HEK293T (cell line): ENCODE data around the gene COBLL1.

ENCODE experiments used
- CTCF ChIA-PET: fragments of 350-600 bp; formaldehyde crosslinking; extraction: SDS; loops from one replicate; lab custom pipeline; 2021; ENCODE audit warnings: antibody characterized with exemption, inconsistent platforms; lab: Yijun Ruan, JAX
- POLR2A ChIA-PET: fragments of 350-600 bp; formaldehyde crosslinking; extraction: SDS; loops from one replicate; lab custom pipeline; 2020; ENCODE audit warnings: antibody characterized with exemption, inconsistent platforms; lab: Yijun Ruan, JAX
- DNase-seq: peaks from one replicate; pipeline ENCODE4 v3.0.0; 2012; ENCODE audit warnings: mixed read lengths; ENCODE audit errors: extremely low spot score
- ARNT ChIP-seq: fragments of 450-650 bp; IDR thresholded peaks from 2 replicates; pipeline ENCODE4 v1.6.1; 2017; ENCODE audit warnings: mild to moderate bottlenecking
- BHLHE40 ChIP-seq: fragments of 450-650 bp; IDR thresholded peaks from 2 replicates; pipeline ENCODE4 v1.6.1; 2016; ENCODE audit warnings: mild to moderate bottlenecking, moderate library complexity, borderline replicate concordance
- CTBP1 ChIP-seq: fragments of 450-650 bp; IDR thresholded peaks from 2 replicates; pipeline ENCODE4 v1.6.1; 2016; ENCODE audit warnings: borderline replicate concordance
- ELF4 ChIP-seq: fragments of 450-650 bp; IDR thresholded peaks from 2 replicates; pipeline ENCODE4 v1.6.1; 2017; ENCODE audit warnings: antibody characterized with exemption
- FOXA1 ChIP-seq: fragments of 450-650 bp; IDR thresholded peaks from 2 replicates; pipeline ENCODE4 v1.6.1; 2016; ENCODE audit warnings: mild to moderate bottlenecking
- FOXK2 ChIP-seq: fragments of 450-650 bp; IDR thresholded peaks from 2 replicates; pipeline ENCODE4 v1.6.1; 2016; ENCODE audit warnings: mild to moderate bottlenecking
- FOXM1 ChIP-seq: fragments of 450-650 bp; IDR thresholded peaks from 2 replicates; pipeline ENCODE4 v1.6.1; 2017; ENCODE audit warnings: mild to moderate bottlenecking, borderline replicate concordance
- HDGF ChIP-seq: fragments of 450-650 bp; IDR thresholded peaks from 2 replicates; pipeline ENCODE4 v1.6.1; 2017; ENCODE audit warnings: antibody characterized with exemption, borderline replicate concordance
- L3MBTL2 ChIP-seq: fragments of 450-650 bp; conservative IDR thresholded peaks from 2 replicates; pipeline ENCODE4 v1.6.1; 2016; ENCODE audit warnings: mild to moderate bottlenecking
- LEF1 ChIP-seq: fragments of 450-650 bp; IDR thresholded peaks from 2 replicates; pipeline ENCODE4 v1.6.1; 2017; ENCODE audit warnings: mild to moderate bottlenecking, borderline replicate concordance
- NFRKB ChIP-seq: fragments of 450-650 bp; IDR thresholded peaks from 2 replicates; pipeline ENCODE4 v1.6.1; 2016; ENCODE audit warnings: mild to moderate bottlenecking, moderate library complexity
- PKNOX1 ChIP-seq: fragments of 450-650 bp; IDR thresholded peaks from 2 replicates; pipeline ENCODE4 v1.6.1; 2016
- SP1 ChIP-seq: fragments of 450-650 bp; IDR thresholded peaks from 2 replicates; pipeline ENCODE4 v1.6.1; 2017
- SUZ12 ChIP-seq: fragments of 450-650 bp; IDR thresholded peaks from 2 replicates; pipeline ENCODE4 v1.6.1; 2016; ENCODE audit warnings: mild to moderate bottlenecking
- TARDBP ChIP-seq: fragments of 450-650 bp; IDR thresholded peaks from 2 replicates; pipeline ENCODE4 v1.6.1; 2016
- ZNF384 ChIP-seq: fragments of 450-650 bp; IDR thresholded peaks from 2 replicates; pipeline ENCODE4 v1.6.1; 2016

Gene COBLL1

GRCh38 chr2:164786787-164787186 is 54.8 kb downstream of the COBLL1 start:
- DNase-seq = no peak
- CTCF ChIA-PET = no interaction called here
- TF ChIP-seq BHLHE40 = no peak
- no peak for TF ChIP-seq TARDBP
- TF ChIP-seq NFRKB = no peak
- no peak for TF ChIP-seq ZNF384
- TF ChIP-seq PKNOX1 = no peak
- TF ChIP-seq FOXA1 = no peak
- TF ChIP-seq SP1 = no peak
- TF ChIP-seq CTBP1 = no peak
- no peak for TF ChIP-seq L3MBTL2
- no peak for TF ChIP-seq ARNT
- no peak for TF ChIP-seq FOXK2
- TF ChIP-seq SUZ12 = no peak
- TF ChIP-seq LEF1 = no peak
- TF ChIP-seq FOXM1 = no peak
- no peak for TF ChIP-seq ELF4
- TF ChIP-seq HDGF = no peak
- POLR2A ChIA-PET = no interaction called here

- TF ChIP-seq ZNF384 = no peak
- TF ChIP-seq SUZ12 = no peak
- TF ChIP-seq SP1 = no peak
- no peak for TF ChIP-seq PKNOX1
- TF ChIP-seq FOXM1 = no peak
- no peak for TF ChIP-seq LEF1
- TF ChIP-seq HDGF = no peak
- no peak for TF ChIP-seq TARDBP
- no peak for TF ChIP-seq ARNT
- no peak for TF ChIP-seq FOXK2
- no peak for TF ChIP-seq FOXA1
- CTCF ChIA-PET = no interaction called here
- POLR2A ChIA-PET = no interaction called here
- no peak for DNase-seq
These were observed 56.2 kb downstream of the COBLL1 start for GRCh38 chr2:164785457-164785856.

- DNase-seq = no peak
- no peak for TF ChIP-seq ZNF384
- no peak for TF ChIP-seq HDGF
- POLR2A ChIA-PET = no interaction called here
- CTCF ChIA-PET = no interaction called here
These were observed 57.2 kb downstream of the COBLL1 start for GRCh38 chr2:164784376-164784775.

- POLR2A ChIA-PET = no interaction called here
- CTCF ChIA-PET = no interaction called here
- TF ChIP-seq FOXK2 = no peak
- TF ChIP-seq LEF1 = no peak
- no peak for TF ChIP-seq FOXA1
- TF ChIP-seq BHLHE40 = no peak
- TF ChIP-seq ZNF384 = no peak
- no peak for TF ChIP-seq NFRKB
- no peak for TF ChIP-seq PKNOX1
- TF ChIP-seq SUZ12 = no peak
- no peak for TF ChIP-seq FOXM1
- TF ChIP-seq SP1 = no peak
- no peak for TF ChIP-seq ARNT
- TF ChIP-seq ELF4 = no peak
- no peak for TF ChIP-seq L3MBTL2
- no peak for TF ChIP-seq TARDBP
- DNase-seq = no peak
These were observed 59.3 kb downstream of the COBLL1 start for GRCh38 chr2:164782323-164782722.

- ChIA-PET POLR2A (no interaction called here), CTCF (no interaction called here)
- DNase-seq = no peak
- TF ChIP-seq SUZ12 = no peak
- no peak for TF ChIP-seq SP1
- TF ChIP-seq CTBP1 = no peak
These were observed 60.2 kb downstream of the COBLL1 start for GRCh38 chr2:164781394-164781793.

GRCh38 chr2:164780611-164781178 is 60.9 kb downstream of the COBLL1 start:
- DNase-seq = no peak
- TF ChIP-seq SUZ12 (no peak), FOXM1 (no peak), SP1 (no peak), ARNT (no peak), FOXK2 (no peak), ELF4 (no peak)
- ChIA-PET POLR2A (no interaction called here), CTCF (no interaction called here)

- TF ChIP-seq NFRKB (no peak), PKNOX1 (no peak)
- POLR2A ChIA-PET = no interaction called here
- CTCF ChIA-PET = no interaction called here
- no peak for DNase-seq
These were observed 62.1 kb downstream of the COBLL1 start for GRCh38 chr2:164779383-164780057.
